HG02642 (cell line): Measurements from ENCODE around the gene NF2.
"Not testable (repeated sequence)": the region's sequence is repeated elsewhere in the genome, so short reads cannot be mapped to it uniquely, and the experiment has no call there.

Source experiments
- ATAC-seq: cut with Tn5 transposase; IDR thresholded peaks from one replicate; pipeline ENCODE4 v1.9.1; 2021; ENCODE audit warnings: mild to moderate bottlenecking; ENCODE audit not compliant: unreplicated experiment, poor library complexity

The NF2 gene

GRCh38 chr22:29594447-29594846 is 9.0 kb upstream of the NF2 start:
- ATAC-seq, result not testable (repeated sequence)

GRCh38 chr22:29596408-29596807 is 7.0 kb upstream of the NF2 start:
- ATAC-seq, result no peak

GRCh38 chr22:29597871-29598683 is 5.4 kb upstream of the NF2 start:
- not testable (repeated sequence) for ATAC-seq

- no peak for ATAC-seq
These were observed 4.8 kb upstream of the NF2 start for GRCh38 chr22:29598684-29599020.

- ATAC-seq, result no peak
These were observed 585 bp downstream of the NF2 start for GRCh38 chr22:29604076-29604360.

- ATAC-seq, result no peak
These were observed 2.1 kb downstream of the NF2 start for GRCh38 chr22:29605527-29605850.

- ATAC-seq, result no peak
These were observed 2.9 kb downstream of the NF2 start for GRCh38 chr22:29606320-29606719.

GRCh38 chr22:29607426-29607825 is 4.0 kb downstream of the NF2 start:
- no peak for ATAC-seq

- no peak for ATAC-seq
These were observed 5.7 kb downstream of the NF2 start for GRCh38 chr22:29609139-29609538.

- no peak for ATAC-seq
These were observed 7.3 kb downstream of the NF2 start for GRCh38 chr22:29610780-29611179.

GRCh38 chr22:29615705-29616327 is 12.4 kb downstream of the NF2 start:
- no peak for ATAC-seq

GRCh38 chr22:29617922-29618629 is 14.6 kb downstream of the NF2 start:
- ATAC-seq, result no peak

- ATAC-seq, result no peak
These were observed 18.5 kb downstream of the NF2 start for GRCh38 chr22:29621761-29622526.

- no peak for ATAC-seq
These were observed 19.6 kb downstream of the NF2 start for GRCh38 chr22:29623059-29623458.

GRCh38 chr22:29623553-29624169 is 20.2 kb downstream of the NF2 start:
- ATAC-seq, result no peak

GRCh38 chr22:29625090-29625825 is 21.8 kb downstream of the NF2 start:
- no peak for ATAC-seq

GRCh38 chr22:29626497-29627195 is 23.2 kb downstream of the NF2 start:
- ATAC-seq, result no peak

GRCh38 chr22:29627196-29627535 is 23.7 kb downstream of the NF2 start:
- no peak for ATAC-seq
